NCI-H524 treated with DMSO at 0.1 percent for 48 hours (cell line): ENCODE measurements around the gene CELF2.

ENCODE experiments used
- DNase-seq: peaks from one replicate; lab custom pipeline; 2025; lab: John Stamatoyannopoulos, UW

Gene CELF2

DNA sequence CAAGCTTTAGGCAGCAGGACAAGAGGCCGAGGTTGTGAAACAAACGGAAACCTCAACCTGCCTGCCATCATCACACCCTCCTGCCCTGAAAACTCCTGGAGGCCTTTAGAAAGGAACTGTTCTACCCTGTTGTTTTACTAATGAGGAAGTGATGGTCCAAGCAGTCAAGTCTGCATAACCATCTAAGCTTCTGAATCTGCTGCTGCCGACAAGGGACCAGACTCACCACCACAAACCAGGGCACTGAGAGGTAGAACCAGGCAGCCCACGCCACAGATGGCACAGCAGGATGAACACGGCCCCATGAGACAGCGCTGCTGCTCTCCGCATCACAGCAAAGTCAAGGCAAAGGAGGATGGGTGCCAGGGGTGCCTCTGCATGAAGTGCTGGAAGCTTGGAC is 209.4 kb downstream of the CELF2 start:
- no peak for DNase-seq

DNA sequence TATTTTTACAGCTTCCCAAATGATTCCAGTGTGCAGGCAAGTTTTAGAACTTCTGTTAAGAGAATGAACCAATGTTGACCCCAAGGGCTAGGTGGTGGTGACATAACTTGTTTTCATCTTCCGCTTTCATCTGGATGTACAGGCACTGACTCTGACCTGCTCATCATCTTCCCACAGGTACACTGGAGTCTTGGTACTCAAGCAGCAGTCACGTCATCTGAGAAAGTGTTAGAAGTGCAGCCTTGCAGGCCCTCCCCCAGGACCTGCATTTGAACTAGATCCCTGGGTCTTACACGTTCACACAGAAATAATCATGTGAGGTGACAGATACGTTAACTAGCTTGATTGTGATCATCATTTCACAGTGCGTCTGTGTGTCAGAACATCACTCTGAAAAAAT is 212.2 kb downstream of the CELF2 start:
- DNase-seq, result no peak

DNA sequence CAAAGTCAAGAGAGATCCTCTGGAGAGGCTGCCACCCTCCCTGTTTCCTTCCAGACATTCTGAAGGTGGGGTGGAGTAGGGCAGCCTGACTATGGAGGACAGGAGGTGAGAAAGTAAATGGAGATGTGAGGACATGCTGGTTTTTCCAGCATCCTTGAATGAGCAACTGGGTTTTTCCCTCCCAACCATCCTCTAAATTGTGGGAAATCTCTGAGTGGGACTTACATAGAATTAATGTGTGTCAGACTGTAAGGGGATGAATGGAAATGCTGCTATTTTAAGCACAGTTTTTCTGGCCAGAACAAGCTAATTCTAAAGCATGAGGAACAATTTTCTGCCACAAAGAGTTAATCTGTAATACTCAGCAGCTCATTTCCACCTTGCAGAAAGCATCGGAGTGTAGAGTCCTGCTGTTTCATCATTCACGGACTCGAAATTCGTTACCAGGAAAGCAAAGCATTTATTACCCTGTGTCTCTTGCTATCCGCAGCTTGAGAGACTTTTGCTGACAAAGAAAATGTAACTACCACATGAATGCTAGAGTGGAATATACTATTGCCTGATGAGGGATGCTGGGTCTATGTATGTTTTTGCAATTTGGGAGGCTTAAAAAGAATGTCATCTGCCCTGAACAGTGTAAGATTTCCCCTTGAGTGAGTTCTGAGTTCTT is 213.0 kb downstream of the CELF2 start:
- DNase-seq, result no peak

- no peak for DNase-seq
Measured at GRCh38 chr10:11231285-11231684, 213.6 kb downstream of the CELF2 start.

- DNase-seq, result no peak
Measured at GRCh38 chr10:11232222-11232961, 214.7 kb downstream of the CELF2 start.

- DNase-seq, result no peak
Measured at GRCh38 chr10:11234857-11235531, 217.3 kb downstream of the CELF2 start.

- no peak for DNase-seq
Measured at GRCh38 chr10:11235771-11236170, 218.1 kb downstream of the CELF2 start.

DNA sequence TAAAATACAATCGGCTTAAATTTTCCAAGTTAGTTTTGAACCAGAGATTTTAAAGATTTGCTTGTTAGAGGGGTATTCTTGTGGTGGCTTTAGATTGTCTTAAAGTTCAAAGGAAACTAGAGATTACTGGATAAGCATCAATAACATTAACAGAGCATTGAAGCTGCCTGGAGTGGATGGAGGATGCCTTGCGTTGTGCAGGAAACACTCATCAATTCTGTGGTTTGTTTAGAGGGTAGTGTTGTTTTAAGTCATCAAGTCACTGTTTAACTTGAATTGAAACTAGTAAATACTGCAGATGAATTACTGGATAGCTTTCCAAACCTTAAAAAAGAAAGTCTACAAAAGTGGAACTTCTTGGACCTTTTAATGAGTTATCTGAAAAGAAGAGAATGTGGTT is 218.6 kb downstream of the CELF2 start:
- no peak for DNase-seq

DNA sequence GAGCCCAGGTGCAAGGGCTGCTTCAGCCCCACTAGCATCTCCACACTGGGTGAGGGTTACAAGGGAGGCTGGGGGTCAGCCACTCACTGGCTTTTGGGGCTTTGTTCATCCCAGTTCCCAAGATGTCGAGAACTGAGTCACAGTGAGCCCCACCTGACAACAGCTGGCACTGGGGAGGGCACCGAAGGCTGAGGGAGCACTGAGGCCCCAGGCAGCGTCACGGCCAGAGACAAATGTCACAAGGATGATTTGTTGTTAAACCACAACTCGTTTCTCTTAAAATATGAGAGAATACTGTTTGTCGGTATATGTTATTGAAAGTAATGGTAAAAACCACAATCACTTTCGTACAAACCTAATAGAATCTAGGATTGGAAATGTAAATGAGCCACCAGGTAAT is 219.9 kb downstream of the CELF2 start:
- no peak for DNase-seq

DNA sequence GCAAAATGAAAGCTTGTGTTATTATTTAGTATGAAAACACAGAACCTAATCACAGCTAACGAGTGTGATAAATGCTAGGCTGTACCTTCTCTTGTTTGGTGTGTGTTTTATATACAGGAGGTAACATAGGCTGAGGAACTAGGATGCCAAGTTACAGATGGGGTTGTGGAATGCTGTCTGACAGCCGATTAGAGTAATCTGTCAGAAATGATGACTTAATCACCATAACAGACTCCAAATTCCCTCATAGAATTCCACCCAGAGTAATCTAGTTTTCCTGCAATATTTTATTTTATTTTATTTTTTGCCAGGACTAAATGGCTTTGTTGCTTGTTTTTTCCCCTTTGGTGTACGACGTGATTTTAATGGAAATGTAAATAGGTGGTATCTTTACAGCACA is 221.2 kb downstream of the CELF2 start:
- no peak for DNase-seq

GRCh38 chr10:11240641-11241040 is 223.0 kb downstream of the CELF2 start:
- no peak for DNase-seq

- peak; percentile 31 for DNase-seq
Measured at GRCh38 chr10:11242443-11243387, 225.0 kb downstream of the CELF2 start.

DNA sequence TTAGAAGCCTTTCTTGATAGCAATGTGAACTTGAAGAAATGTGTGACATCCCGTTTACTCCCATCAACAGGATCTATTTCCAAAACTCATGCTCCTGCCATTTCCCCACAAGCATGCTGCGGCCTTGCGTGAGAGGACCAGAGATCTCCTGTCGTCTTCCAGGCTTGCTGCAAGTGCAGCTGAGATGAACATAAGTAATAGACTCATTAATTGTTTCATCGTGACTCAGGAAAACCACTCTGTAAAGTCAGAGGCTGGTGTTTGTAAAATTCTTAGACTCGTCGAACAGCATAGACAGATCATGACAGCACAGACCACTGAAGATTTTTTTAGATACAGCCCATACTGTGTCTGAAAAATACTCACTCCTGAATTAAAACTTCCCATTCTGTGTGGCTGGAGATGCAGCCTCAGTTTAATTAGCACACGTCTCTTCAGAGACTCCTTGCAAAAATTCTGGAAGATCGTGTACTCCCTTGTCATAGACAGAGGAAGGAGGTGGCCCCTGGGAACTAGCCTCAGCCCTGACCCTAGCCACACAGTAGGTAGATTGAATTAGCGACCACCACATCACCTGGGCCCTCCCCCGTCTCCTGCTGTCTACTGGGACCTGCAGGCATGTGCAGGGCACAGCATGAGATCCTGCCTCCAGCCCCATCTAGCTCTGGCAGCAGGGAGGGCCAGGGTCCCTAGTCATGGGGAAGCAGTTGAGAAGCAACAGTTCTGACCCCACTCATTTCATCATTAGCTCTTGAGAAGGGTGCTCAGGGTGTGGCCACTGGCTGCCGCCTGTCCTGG is 226.0 kb downstream of the CELF2 start:
- DNase-seq, result no peak

DNA sequence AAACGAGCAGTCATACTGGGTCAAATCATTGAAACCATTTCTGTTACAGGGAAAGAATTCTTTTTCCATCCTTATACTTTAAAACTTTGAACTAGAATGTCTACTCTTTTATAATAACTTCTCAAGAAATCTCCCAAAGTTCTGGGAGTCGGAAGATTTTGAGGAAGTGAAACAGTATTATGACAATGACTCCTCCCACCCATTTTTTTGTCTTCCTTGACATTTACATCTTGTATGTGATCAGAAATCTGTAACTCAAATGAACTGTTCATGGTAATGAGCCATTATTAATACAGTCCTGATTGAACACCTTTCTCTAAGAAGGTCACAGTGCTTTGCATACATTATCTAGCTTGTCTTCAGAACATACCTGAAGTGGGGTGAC is 227.4 kb downstream of the CELF2 start:
- no peak for DNase-seq

GRCh38 chr10:11245510-11245909 is 227.8 kb downstream of the CELF2 start:
- peak; percentile 44 for DNase-seq

- no peak for DNase-seq
Measured at GRCh38 chr10:11245981-11246590, 228.4 kb downstream of the CELF2 start.

GRCh38 chr10:11246752-11247467 is 229.2 kb downstream of the CELF2 start:
- DNase-seq, result no peak

GRCh38 chr10:11249152-11249807 is 231.6 kb downstream of the CELF2 start:
- DNase-seq, result no peak

GRCh38 chr10:11249808-11250195 is 232.1 kb downstream of the CELF2 start:
- no peak for DNase-seq

GRCh38 chr10:11250304-11250703 is 232.6 kb downstream of the CELF2 start:
- DNase-seq, result no peak
